Stimulated activated CD4-positive, alpha-beta T cell treated with anti-CD3 and anti-CD28 coated beads, Interleukin-1b, Interleukin-23, amount 100 ng/mL, for 24 hours (primary cell): Measurements from ENCODE around the gene ZNF615.
"Not testable (repeated sequence)": the region's sequence is repeated elsewhere in the genome, so short reads cannot be mapped to it uniquely, and the experiment has no call there.

Experiments used
- DNase-seq, 4 experiments: peaks; one replicate each; pipeline ENCODE4 v3.0.0-alpha.2; 2020; ENCODE audit warnings: low read depth in 4 of 4, low spot score in 1 of 4

The ZNF615 gene

GRCh38 chr19:51980926-51981325, 27.1 kb downstream of the ZNF615 start:
- not testable (repeated sequence) for DNase-seq

- DNase-seq: no peak
Observed at GRCh38 chr19:51980116-51980736, 27.8 kb downstream of the ZNF615 start.

DNA sequence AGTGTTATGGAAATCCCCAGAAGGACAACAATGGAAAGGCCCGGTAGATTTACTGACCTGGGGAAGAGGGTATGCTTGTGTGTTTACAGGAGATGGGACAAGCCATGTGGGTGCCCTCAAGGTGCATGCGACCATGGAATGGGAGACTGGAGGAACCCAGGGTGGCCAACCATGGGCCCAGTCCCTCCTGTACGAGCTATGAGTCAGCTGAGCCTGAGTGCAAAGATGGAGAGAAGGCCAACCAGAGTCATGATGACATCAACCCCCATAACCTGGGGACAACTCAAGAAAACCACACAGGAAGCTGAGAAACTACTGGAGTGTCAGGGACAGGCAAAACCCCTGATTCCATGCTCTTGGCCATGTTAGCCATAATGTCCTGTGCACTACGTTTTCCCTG, 29.1 kb downstream of the ZNF615 start:
- no peak for DNase-seq

- no peak for DNase-seq
Observed at GRCh38 chr19:51977346-51977745, 30.7 kb downstream of the ZNF615 start.

GRCh38 chr19:51976852-51977251, 31.2 kb downstream of the ZNF615 start:
- no peak for DNase-seq

GRCh38 chr19:51975787-51976186, 32.2 kb downstream of the ZNF615 start:
- not testable (repeated sequence) for DNase-seq

DNA sequence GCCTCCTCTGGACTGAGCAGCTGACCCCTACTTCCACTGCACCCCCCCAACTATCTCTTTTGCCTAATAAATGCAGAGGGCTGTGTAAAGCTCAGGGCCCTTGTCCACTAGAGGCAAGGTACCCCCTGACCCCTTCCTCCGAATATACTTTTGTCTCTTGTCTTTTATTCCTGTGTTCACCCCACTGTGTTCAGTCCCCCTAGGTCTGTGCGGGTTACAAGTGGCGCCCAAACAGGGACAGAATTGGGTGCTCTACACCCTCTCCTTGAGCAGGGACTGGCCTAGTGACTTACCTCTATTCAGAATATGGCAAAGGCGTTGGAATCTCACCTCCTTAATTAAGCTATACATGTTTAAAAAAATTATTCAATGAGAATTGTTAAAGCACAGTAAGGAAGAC, 36.4 kb downstream of the ZNF615 start:
- DNase-seq: no peak

GRCh38 chr19:51970718-51971117, 37.3 kb downstream of the ZNF615 start:
- DNase-seq: no peak

- no peak for DNase-seq
Observed at GRCh38 chr19:51965583-51965982, 42.4 kb downstream of the ZNF615 start.

DNA sequence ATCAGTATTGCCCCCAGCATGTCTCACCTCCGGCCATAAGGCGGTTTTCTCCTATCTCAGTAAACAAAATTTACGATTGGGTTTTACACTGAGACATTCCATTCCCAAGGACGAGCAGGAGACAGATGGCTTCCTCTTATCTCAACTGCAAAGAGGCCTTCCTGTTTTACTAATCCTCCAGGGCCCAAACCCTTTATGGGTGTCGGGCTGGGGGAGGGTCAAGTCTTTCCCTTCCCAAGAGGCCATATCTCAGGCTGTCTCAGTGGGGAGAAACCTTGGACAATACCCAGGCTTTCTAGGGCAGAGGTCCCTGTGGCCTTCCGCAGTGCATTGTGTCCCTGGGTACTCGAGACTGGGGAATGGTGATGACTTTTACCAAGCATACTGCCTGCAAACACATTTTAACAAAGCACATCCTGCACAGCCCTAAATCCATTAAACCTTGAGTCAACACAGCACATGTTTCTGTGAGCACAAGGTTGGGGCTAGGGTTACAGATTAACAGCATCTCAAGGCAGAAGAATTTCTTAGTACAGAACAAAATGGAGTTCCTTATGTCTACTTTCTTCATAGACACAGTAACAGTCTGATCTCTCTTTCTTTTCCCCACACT, 47.3 kb downstream of the ZNF615 start:
- not testable (repeated sequence) for DNase-seq

- DNase-seq: no peak
Observed at GRCh38 chr19:51959791-51960190, 48.2 kb downstream of the ZNF615 start.

DNA sequence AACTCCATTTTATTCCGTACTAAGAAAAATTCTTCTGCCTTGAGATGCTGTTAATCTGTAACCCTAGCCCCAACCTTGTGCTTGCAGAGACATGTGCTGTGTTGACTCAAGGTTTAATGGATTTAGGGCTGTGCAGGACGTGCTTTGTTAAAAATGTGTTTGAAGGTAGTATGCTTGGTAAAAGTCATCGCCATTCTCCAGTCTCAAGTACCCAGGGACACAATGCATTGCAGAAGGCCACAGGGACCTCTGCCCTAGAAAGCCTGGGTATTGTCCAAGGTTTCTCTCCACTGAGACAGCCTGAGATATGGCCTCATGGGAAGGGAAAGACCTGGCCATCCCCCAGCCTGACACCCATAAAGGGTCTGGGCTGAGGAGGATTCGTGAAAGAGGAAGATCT, 50.2 kb downstream of the ZNF615 start:
- DNase-seq: not testable (repeated sequence)

DNA sequence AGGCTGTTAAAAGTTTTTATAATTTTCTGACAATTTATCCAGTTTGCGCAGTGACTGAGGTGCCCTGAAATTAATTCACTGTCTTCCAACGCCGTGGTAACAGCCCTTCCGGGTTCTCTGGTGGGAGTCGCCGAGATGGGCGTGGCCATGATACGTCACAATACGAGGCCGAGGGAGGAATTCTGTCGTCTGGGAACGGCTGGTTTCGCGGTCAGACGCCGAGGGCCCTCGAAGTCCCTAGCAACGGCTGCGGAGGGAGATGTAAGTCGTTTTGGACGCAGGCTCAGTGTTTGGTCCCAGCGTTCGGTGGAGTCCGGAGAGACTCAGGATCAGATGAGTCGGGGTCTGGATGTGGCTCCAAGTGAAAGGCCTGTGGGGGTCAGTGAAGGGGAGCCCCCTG, 59.0 kb downstream of the ZNF615 start:
- DNase-seq: no peak

GRCh38 chr19:51946602-51947001, 61.4 kb downstream of the ZNF615 start:
- no peak for DNase-seq

DNA sequence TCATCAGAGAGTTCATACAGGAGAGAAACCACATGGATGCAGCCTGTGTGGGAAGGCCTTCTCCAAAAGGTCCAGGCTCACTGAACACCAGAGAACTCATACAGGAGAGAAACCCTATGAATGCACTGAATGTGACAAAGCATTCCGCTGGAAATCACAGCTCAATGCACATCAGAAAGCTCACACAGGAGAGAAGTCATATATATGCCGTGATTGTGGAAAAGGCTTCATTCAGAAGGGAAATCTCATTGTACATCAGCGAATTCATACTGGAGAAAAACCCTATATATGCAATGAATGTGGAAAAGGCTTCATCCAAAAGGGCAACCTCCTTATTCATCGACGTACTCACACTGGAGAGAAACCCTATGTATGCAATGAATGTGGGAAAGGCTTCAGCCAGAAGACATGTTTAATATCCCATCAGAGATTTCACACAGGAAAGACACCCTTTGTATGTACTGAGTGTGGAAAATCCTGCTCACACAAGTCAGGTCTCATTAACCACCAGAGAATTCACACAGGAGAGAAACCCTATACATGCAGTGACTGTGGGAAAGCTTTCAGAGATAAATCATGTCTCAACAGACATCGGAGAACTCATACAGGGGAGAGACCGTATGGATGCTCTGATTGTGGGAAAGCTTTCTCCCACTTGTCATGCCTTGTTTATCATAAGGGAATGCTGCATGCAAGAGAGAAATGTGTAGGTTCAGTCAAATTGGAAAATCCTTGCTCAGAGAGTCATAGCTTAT, 63.0 kb downstream of the ZNF615 start:
- no peak for DNase-seq
